ENCODE data around the gene PUSL1. TPM values are rescaled to one million over a fixed set of nuclear protein-coding genes. Genes with fewer than 3 reads are reported as not detected.

Gene PUSL1
- total and polyA plus RNA-seq, 2 of the 4 experiments (the other 2 are of a cell fraction) = 10.9 to 33.0 TPM

- Histone ChIP-seq H4K91ac (ENCODE audit: insufficient read depth, low read depth, low read length) (no peak overlapping the region), H3K18ac (ENCODE audit: low read depth, low read length) (no peak overlapping the region), H2BK5ac (ENCODE audit: low read depth, low read length, poor library complexity, severe bottlenecking) (no peak overlapping the region), H4K5ac (ENCODE audit: low read depth, low read length) (no peak overlapping the region), H3K36me3 (ENCODE audit: control insufficient read depth, insufficient read depth, low read length) (peaks cover 33% of the 10 kb centered on the region), H3K9ac (ENCODE audit: low read depth, low read length) (no peak overlapping the region), H2AK9ac (replicated peaks; ENCODE audit: low read depth, low read length, poor library complexity) (no peak overlapping the region), H2BK120ac (ENCODE audit: low read depth, low read length) (no peak overlapping the region), H2AK5ac (ENCODE audit: low read depth, low read length) (no peak overlapping the region), H3K4me2 (ENCODE audit: low read depth, low read length) (no peak overlapping the region), H4K8ac (ENCODE audit: low read depth in 2 of 2, low read length in 2 of 2) (no peak overlapping the region), H3K4me3 (ENCODE audit: insufficient read depth, low read depth, low read length) (no peak overlapping the region), H3K23ac (ENCODE audit: low read depth, low read length) (no peak overlapping the region), H3K27me3 (ENCODE audit: control insufficient read depth, insufficient read depth, low read length) (no peaks in the 10 kb centered on the region), H3K79me1 (ENCODE audit: low read depth in 1 of 2, low read length in 2 of 2) (no peaks in the 10 kb centered on the region), H3K9me1 (ENCODE audit: insufficient read depth, low read length) (no peaks in the 10 kb centered on the region), H3K56ac (ENCODE audit: extremely low read depth, insufficient read depth, low read length) (no peak overlapping the region), H3K9me3 (ENCODE audit: control insufficient read depth, insufficient read depth, low read length) (no peaks in the 10 kb centered on the region), H3K4ac (ENCODE audit: low read depth, low read length) (no peak overlapping the region), H3K4me1 (ENCODE audit: control insufficient read depth, insufficient read depth, low read length) (no peaks in the 10 kb centered on the region; the same call in 1 of the 2 replicates), H2BK15ac (ENCODE audit: low read depth, low read length) (no peak overlapping the region), H2BK20ac (ENCODE audit: low read depth, low read length) (no peak overlapping the region), H3K27ac (ENCODE audit: insufficient read depth, low read length) (no peak overlapping the region), H3K14ac (replicated peaks; ENCODE audit: low read depth, low read length) (no peak overlapping the region), H2AFZ (replicated peaks; ENCODE audit: low read length, poor library complexity) (no peak overlapping the region), H4K20me1 (ENCODE audit: insufficient read depth, low read length) (peaks cover 13% of the 10 kb centered on the region)
- no peak for ATAC-seq (ENCODE audit: low read depth)
- ChIA-PET CTCF (no interaction called here), POLR2A (ENCODE audit: unreplicated experiment) (no interaction called here)
- TF ChIP-seq SMC3 (IDR thresholded peaks at IDR 0.05; ENCODE audit: low read depth, low read length) = no peak
- no peak for TF ChIP-seq POLR2A (IDR thresholded peaks at IDR 0.05; ENCODE audit: low read depth, low read length)
- TF ChIP-seq CHD1 (IDR thresholded peaks at IDR 0.05; ENCODE audit: low read depth, low read length) = no peak
- TF ChIP-seq RFX5 (IDR thresholded peaks at IDR 0.05; ENCODE audit: low read depth, low read length) = no peak
- TF ChIP-seq, protein P1, sequence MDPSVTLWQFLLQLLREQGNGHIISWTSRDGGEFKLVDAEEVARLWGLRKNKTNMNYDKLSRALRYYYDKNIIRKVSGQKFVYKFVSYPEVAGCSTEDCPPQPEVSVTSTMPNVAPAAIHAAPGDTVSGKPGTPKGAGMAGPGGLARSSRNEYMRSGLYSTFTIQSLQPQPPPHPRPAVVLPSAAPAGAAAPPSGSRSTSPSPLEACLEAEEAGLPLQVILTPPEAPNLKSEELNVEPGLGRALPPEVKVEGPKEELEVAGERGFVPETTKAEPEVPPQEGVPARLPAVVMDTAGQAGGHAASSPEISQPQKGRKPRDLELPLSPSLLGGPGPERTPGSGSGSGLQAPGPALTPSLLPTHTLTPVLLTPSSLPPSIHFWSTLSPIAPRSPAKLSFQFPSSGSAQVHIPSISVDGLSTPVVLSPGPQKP (IDR thresholded peaks at IDR 0.05; ENCODE audit: borderline replicate concordance, low read depth, low read length) = no peak
- TF ChIP-seq RCOR1 (IDR thresholded peaks at IDR 0.05; ENCODE audit: insufficient replicate concordance, low read length) = no peak
- TF ChIP-seq BHLHE40 (IDR thresholded peaks at IDR 0.05; ENCODE audit: low read depth, low read length) = no peak
- no peak for TF ChIP-seq NFE2L2 (IDR thresholded peaks at IDR 0.05; ENCODE audit: low read depth, low read length)
- TF ChIP-seq MXI1 (IDR thresholded peaks at IDR 0.05; ENCODE audit: borderline replicate concordance, low read depth, low read length) = no peak
- no peak for TF ChIP-seq RAD21 (IDR thresholded peaks at IDR 0.05; ENCODE audit: low read length)
- no peak for TF ChIP-seq FOS (IDR thresholded peaks at IDR 0.05; ENCODE audit: low read depth, low read length)
- TF ChIP-seq CEBPB (IDR thresholded peaks at IDR 0.05; ENCODE audit: low read depth, low read length) = no peak
- no peak for TF ChIP-seq MAZ (IDR thresholded peaks at IDR 0.05; ENCODE audit: borderline replicate concordance, low read depth, low read length)
- TF ChIP-seq, protein P2, sequence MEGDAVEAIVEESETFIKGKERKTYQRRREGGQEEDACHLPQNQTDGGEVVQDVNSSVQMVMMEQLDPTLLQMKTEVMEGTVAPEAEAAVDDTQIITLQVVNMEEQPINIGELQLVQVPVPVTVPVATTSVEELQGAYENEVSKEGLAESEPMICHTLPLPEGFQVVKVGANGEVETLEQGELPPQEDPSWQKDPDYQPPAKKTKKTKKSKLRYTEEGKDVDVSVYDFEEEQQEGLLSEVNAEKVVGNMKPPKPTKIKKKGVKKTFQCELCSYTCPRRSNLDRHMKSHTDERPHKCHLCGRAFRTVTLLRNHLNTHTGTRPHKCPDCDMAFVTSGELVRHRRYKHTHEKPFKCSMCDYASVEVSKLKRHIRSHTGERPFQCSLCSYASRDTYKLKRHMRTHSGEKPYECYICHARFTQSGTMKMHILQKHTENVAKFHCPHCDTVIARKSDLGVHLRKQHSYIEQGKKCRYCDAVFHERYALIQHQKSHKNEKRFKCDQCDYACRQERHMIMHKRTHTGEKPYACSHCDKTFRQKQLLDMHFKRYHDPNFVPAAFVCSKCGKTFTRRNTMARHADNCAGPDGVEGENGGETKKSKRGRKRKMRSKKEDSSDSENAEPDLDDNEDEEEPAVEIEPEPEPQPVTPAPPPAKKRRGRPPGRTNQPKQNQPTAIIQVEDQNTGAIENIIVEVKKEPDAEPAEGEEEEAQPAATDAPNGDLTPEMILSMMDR (conservative IDR thresholded peaks at IDR 0.05; ENCODE audit: low read depth, low read length) = no peak
- no peak for TF ChIP-seq MAFK (IDR thresholded peaks at IDR 0.05; ENCODE audit: low read depth, low read length)
- TF ChIP-seq USF2 (IDR thresholded peaks at IDR 0.05; ENCODE audit: low read depth, low read length) = no peak
- WGBS, 2 experiments (ENCODE audit: extremely low coverage in 2 of 2, insufficient read length in 1 of 2) = 96% methylated on average over 5 of the region's 18 CpGs; no CpG with 5 or more reads in 1 of the 2 experiments
- dilution Hi-C loops (cut with HindIII; ENCODE audit: low sequenced_read_pairs, unreplicated experiment) (no loop called here), intact Hi-C loops (cut with micrococcal nuclease) (no loop called here), in situ Hi-C loops (cut with MboI; ENCODE audit: low sequenced_read_pairs) (no loop called here)
- BruUV-seq (replicated peaks) = no TSS peak
- DNase-seq = no peak
Observed at GRCh38 chr1:1292851-1293250, 15.5 kb upstream of the PUSL1 start.
